Caco-2 (cell line): ENCODE data around the gene DENND4B. TPM values are rescaled to one million over a fixed set of nuclear protein-coding genes. Genes with fewer than 3 reads are reported as not detected.

Experiments used
- BruUV-seq: library from RNA; stranded (reverse); fragments of 400-500 nt; replicated peaks from 2 replicates; lab custom pipeline; 2021; lab: Mats Ljungman, UMichigan
- CTCF ChIA-PET: fragments of 300-600 bp; sonication (Branson Sonifier 250); formaldehyde crosslinking; loops from one replicate; lab custom pipeline; 2022; ENCODE audit warnings: antibody characterized with exemption; lab: Charles Lee
- POLR2A ChIA-PET: fragments of 300-600 bp; sonication (Branson Sonifier 250); formaldehyde crosslinking; loops from one replicate; lab custom pipeline; 2022; ENCODE audit warnings: antibody characterized with exemption; lab: Charles Lee
- DNase-seq, 2 experiments: peaks; one replicate each; pipeline versions ENCODE4 v3.0.0 to v3.0.0-alpha.2; 2020 to 2022
- H3K27me3 ChIP-seq: replicated peaks from 2 replicates; pipeline ENCODE4 v1.6.0; 2011; ENCODE audit warnings: low read length; ENCODE audit not compliant: control insufficient read depth, insufficient read depth
- H3K36me3 ChIP-seq: 2 replicates; pipeline ENCODE4 v1.5.1; 2011; ENCODE audit warnings: low read length; ENCODE audit not compliant: control insufficient read depth, insufficient read depth
- H3K4me1 ChIP-seq: fragments of 250-450 bp; sonication (Bioruptor Pico); 2 replicates; pipeline ENCODE4 v1.5.1; 2020; ENCODE audit warnings: mild to moderate bottlenecking
- H3K4me3 ChIP-seq: 2 replicates; pipeline ENCODE4 v1.5.1; 2011; ENCODE audit warnings: low read depth, mild to moderate bottlenecking, control low read depth, low read length
- H3K9me3 ChIP-seq: fragments of 250-450 bp; sonication (Bioruptor Pico); 2 replicates; pipeline ENCODE4 v1.5.1; 2020; ENCODE audit warnings: mild to moderate bottlenecking, moderate library complexity
- H3K27ac Mint-ChIP-seq: one replicate; pipeline ENCODE4 v1.8.0; 2022; ENCODE audit warnings: mixed read lengths; ENCODE audit not compliant: unreplicated experiment
- H3K27me3 Mint-ChIP-seq: one replicate; pipeline ENCODE4 v1.8.0; 2022; ENCODE audit warnings: mixed read lengths; ENCODE audit not compliant: insufficient read depth, unreplicated experiment
- H3K36me3 Mint-ChIP-seq: one replicate; pipeline ENCODE4 v1.8.0; 2022; ENCODE audit warnings: mild to moderate bottlenecking, mixed read lengths; ENCODE audit not compliant: insufficient read depth, unreplicated experiment
- H3K4me1 Mint-ChIP-seq: one replicate; pipeline ENCODE4 v1.8.0; 2022; ENCODE audit warnings: low read depth, mixed read lengths; ENCODE audit not compliant: unreplicated experiment
- H3K4me3 Mint-ChIP-seq: one replicate; pipeline ENCODE4 v1.8.0; 2022; ENCODE audit warnings: mild to moderate bottlenecking, moderate library complexity, mixed read lengths; ENCODE audit not compliant: unreplicated experiment
- H3K9me3 Mint-ChIP-seq: one replicate; pipeline ENCODE4 v1.8.0; 2022; ENCODE audit warnings: mixed read lengths; ENCODE audit not compliant: unreplicated experiment
- CTCF ChIP-seq, 2 experiments: fragments of 200-600 bp in 1 of 2; IDR thresholded peaks; 1 replicate in 1 of 2; 2 replicates in 1 of 2; pipeline versions ENCODE4 v1.5.1 to v1.8.0; 2011 to 2022; ENCODE audit warnings: antibody characterized with exemption in 1 of 2, control low read depth in 1 of 2, inconsistent platforms in 1 of 2, low read depth in 1 of 2, low read length in 1 of 2, mild to moderate bottlenecking in 1 of 2, moderate library complexity in 1 of 2; ENCODE audit not compliant: insufficient read depth in 1 of 2, severe bottlenecking in 1 of 2, unreplicated experiment in 1 of 2
- intact Hi-C: fragments of 100-400 bp; cut with micrococcal nuclease; formaldehyde crosslinking; loops from one replicate; pipeline ENCODE4 v1.10.0; 2022; ENCODE audit not compliant: unreplicated experiment
- total RNA-seq: library from RNA; stranded (reverse); gene quantifications from 2 replicates; pipeline ENCODE4 v1.2.3, GENCODE V29; 2022

Gene DENND4B
- total RNA-seq, 1 experiment from 2014 or later = 79.0 TPM

GRCh38 chr1:153987621-153988020 lies 41.1 kb upstream of the DENND4B start:
- peak overlapping the region; percentile 68 for H3K27ac Mint-ChIP-seq
- no peak for DNase-seq
- H3K36me3 Mint-ChIP-seq = peaks cover 43% of the 10 kb centered on the region
- Histone ChIP-seq H3K4me1 (peaks cover 17% of the 10 kb centered on the region), H3K4me3 (no peak overlapping the region), H3K9me3 (no peaks in the 10 kb centered on the region), H3K36me3 (peaks cover 3% of the 10 kb centered on the region), H3K27me3 (no peaks in the 10 kb centered on the region)
- H3K9me3 Mint-ChIP-seq = peaks cover 13% of the 10 kb centered on the region
- H3K27me3 Mint-ChIP-seq = peaks cover 3% of the 10 kb centered on the region
- no peak for TF ChIP-seq CTCF (IDR thresholded peaks at IDR 0.05; ENCODE audit: insufficient read depth in 1 of 2, low read depth in 1 of 2, low read length in 1 of 2, severe bottlenecking in 1 of 2, unreplicated experiment in 1 of 2)
- H3K4me3 Mint-ChIP-seq = no peak overlapping the region
- H3K4me1 Mint-ChIP-seq = peaks cover 40% of the 10 kb centered on the region
- ChIA-PET CTCF (interaction anchor here (0.6 to 1.7 kb wide), 5 partner anchors 10 to 166 kb away, joined by 3 to 7 read pairs (median 4); partner anchors contain the start of genes CREB3L4, JTB and SLC39A1), POLR2A (interaction anchor here (0.6 kb wide), 1 partner anchor 24 kb away, joined by 5 read pairs; the partner anchor contains the start of gene SLC39A1)
- no TSS peak for BruUV-seq
- intact Hi-C loops = loop anchor here (2.0 to 5.0 kb wide), 2 partner anchors 205 to 309 kb away; partner anchors contain the start of gene NPR1

- Mint-ChIP-seq H3K4me3 (peak within 1 kb of the TSS; percentile 93), H3K4me1 (peaks cover 27% of the 10 kb centered on the region), H3K27me3 (peaks cover 3% of the 10 kb centered on the region), H3K9me3 (peaks cover 13% of the 10 kb centered on the region), H3K36me3 (peaks cover 28% of the 10 kb centered on the region), H3K27ac (peak within 1 kb of the TSS; percentile 83)
- Histone ChIP-seq H3K4me1 (peaks cover 17% of the 10 kb centered on the region), H3K9me3 (no peaks in the 10 kb centered on the region), H3K27me3 (no peaks in the 10 kb centered on the region), H3K4me3 (peak within 1 kb of the TSS; percentile 48), H3K36me3 (no peaks in the 10 kb centered on the region; the same call in 1 of the 2 replicates)
- ChIA-PET POLR2A (interaction anchor here (0.6 to 1.5 kb wide), 7 partner anchors 8 to 633 kb away, joined by 3 to 14 read pairs (median 4); partner anchors contain the start of genes JTB and SLC39A1), CTCF (interaction anchor here (0.5 to 1.7 kb wide), 13 partner anchors 9 to 315 kb away, joined by 3 to 7 read pairs (median 3); partner anchors contain the start of genes CREB3L4, GATAD2B, ILF2 and INTS3)
- peak; percentile 81 to 87 for DNase-seq
- no TSS peak for BruUV-seq
- intact Hi-C loops = loop anchor here (1.0 to 5.0 kb wide), 8 partner anchors 9 to 307 kb away; partner anchors contain the start of genes CREB3L4, DENND4B, JTB and NPR1
- no peak for TF ChIP-seq CTCF (IDR thresholded peaks at IDR 0.05; ENCODE audit: insufficient read depth in 1 of 2, low read depth in 1 of 2, low read length in 1 of 2, severe bottlenecking in 1 of 2, unreplicated experiment in 1 of 2)
Observed at GRCh38 chr1:153985941-153986761, 39.6 kb upstream of the DENND4B start, which contains the start of gene RAB13. RAB13 (minus strand) TSS chr1:153986339; CDS start chr1:153986236, 103 bp downstream.
